Stimulated activated CD8-positive, alpha-beta memory T cell treated with anti-CD3 and anti-CD28 coated beads, Interleukin-7, amount 100 ng/mL, for 4 hours (primary cell): ENCODE results near the gene FAF2.
A peak's percentile ranks its signal among the peaks of the same experiment; 100 is the strongest.

ENCODE experiments used
- DNase-seq, 2 donors: peaks; one replicate each; pipeline ENCODE4 v3.0.0-alpha.2; 2020; ENCODE audit warnings: low read depth in 2 of 2

The FAF2 gene

DNA sequence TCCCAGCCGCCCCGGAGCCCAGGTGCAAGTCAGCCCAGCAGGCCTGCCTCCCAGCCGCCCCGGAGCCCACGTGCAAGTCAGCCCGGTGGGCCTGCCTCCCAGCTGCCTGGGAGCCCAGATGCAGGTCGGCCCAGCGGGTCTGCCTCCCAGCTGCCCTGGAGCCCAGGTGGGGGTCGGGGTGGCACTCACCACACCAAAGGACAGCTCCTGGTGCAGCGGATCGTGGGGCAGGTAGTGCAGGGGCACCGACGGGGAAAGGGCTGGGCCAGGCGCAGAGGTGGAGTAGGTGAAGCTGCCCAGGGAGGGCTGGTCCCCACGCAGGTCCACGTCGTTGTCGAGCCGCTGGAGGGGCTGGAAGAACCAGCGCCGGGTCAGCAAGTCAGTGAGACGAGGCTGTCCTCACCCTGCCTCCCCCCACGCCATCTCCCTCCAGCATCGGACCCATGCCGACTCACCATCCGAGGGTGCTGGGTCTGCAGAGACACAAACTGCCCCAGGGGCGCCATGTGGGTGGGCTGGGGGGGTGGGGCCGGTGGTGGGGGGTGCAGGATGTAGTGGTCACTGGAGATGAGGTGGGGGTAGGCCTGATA, 82.3 kb downstream of the FAF2 start:
- DNase-seq = no peak

DNA sequence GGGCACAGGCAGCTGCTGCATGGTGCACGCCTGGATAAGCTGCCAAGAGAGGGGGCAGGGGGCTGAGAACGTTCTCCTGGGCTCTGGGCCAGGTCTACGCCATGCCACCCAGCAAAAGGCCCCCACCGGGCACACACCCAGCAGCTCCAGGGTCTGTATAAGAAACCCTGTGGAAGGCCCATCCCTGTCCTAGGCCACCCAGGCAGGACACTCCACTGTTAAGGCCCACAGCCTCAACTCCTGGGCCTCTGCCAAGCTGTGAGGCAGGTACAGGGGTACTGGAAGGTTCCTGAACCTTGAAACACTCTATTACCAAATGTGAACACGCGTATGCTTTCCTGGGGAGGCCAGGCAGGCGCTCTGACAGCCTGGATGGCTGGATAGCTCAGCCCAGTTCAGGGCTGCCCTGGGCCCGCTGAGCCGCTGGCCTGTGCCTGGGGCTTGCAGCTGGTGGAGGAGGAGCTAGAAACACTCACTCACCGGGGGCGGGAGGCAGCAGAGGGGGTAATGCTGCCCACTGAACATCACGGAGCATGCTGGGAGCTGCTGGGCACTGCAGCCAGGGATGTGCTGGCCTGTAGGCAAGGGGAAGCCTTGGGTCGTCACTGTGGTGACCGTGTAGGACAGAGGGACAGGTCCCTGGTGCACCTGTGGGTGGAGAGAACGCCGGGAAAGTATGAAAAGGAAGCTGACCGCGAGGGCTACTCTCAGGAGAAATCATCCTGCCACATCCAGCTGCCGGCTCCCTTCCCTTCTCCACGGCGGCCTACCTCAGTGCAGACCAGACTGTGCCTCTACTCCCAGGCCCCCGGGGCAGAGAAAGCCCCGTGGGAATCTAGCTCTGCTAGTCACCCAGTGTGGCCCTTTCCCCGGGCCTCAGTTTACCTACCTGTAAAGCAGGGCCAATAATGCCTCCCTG, 83.1 kb downstream of the FAF2 start:
- no peak for DNase-seq

DNA sequence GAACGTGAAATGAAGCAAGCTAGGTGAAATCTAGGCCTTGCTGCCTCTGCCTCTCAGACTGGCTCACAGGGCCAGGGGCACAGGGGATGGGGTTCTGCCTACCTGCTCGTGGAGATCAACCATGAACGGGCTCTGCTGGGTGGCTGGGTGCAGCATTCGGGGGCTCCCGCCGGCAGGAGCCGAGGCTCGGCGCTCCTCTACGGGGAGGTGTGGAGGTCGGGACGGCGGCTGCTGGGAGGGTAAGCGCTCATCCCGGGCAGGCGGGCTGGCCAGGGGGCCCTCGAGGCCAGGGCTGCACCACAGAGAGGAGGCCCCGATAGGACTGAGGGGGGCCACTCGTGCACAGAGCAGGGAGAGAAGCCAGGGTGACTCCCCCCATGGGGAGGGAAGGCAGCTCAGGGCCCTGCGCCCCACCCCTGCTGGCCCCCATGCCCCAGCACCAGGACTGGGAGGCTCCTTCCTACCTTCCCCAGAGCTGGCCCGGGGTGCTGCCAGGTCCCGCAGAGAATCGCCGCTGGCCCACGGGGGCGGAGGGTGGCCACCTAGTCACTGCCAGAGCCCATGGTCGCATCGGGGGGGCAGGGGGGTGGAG, 83.8 kb downstream of the FAF2 start:
- no peak for DNase-seq

DNA sequence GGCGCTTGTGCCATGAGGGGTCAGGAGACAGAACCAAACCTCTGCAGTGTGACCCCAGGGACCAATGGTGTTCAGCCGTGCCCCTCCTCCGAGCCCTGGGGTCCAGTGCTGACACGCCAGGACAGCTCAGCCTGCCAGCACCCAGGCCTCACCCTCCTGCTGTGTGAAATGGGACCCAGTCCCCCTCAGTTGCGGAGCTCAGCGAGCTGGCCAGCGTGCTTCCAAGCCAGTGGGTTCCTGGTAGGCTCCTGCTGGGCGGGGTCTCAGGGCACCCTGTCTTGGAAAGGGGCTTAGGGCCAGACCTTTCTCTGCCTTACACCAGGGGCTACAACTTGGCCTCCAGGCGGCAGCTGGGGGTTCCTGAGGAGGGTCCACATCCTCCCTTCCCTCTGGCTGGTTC, 84.6 kb downstream of the FAF2 start:
- DNase-seq = no peak

DNA sequence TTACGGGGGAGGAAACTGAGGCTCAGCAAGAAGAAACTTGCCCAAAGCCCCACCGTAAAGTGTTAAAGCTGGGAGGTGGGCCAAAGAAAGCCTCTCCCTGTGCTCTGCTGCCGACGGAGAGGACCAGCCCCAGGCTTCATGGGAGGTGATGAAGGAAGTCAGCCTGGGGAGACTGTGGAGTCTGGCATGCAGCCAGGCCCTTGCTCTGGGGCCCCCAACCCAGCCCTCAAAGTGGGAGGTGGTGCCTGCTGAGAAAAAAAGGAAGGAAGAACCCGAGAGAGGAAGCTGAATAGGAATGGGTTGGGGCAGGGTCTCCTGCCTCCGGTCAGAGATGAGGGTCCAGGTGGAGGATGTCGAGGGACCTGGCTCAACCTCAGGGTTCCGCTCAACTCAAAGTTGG, 85.2 kb downstream of the FAF2 start:
- no peak for DNase-seq

DNA sequence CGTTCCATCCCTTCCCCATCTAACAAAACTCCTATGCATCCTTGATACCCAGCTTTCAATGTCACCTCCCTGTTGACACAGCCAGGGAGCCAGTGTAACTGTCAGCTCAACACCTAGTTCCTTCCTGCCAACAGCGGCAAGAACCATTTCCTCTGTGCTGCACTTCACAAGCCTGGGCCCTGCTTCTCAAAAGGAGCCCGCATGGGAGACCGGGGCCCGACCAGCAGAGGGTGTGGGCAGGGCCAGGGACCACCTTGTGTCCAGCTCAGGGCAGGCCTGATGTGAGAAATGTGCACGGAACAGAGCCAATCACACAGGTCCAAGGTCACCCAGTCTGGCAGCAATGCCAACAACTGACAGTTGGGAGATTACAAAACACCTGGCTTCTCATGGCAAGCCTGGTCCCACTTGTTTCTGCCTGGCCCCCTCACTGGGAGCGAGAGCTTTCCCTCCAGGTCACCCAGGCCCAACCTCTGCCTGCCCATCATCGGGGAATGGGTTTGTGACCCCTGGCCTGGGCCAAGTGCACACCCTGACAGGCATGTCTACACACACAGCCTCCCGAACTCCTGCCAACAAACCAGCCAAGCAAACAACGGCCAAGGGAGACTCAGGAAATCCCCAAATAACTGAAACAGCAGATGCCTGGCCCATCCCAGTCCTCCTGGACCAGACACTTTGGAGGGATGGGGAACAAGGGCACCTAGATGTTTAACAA, 85.9 kb downstream of the FAF2 start:
- DNase-seq = peak; percentile 30 to 38

DNA sequence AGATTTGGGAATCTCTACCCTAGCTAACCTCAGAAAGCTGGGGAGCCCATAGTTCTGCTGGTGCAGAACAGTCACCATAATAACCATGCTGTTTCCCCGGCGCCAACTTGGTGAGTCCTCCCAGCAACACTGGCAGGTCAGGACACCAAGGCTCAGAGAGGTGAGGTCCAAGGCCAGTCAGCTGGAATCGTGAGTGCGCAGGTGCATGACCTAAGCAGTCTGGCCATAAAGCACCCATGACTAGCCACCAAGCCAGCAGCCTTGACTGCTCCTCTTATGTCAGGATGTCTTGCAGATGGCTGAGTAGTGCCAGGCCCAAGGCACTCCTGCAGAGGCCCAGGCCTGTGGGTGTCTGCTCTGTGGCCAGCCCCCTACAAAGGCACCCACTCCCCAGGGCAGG, 86.5 kb downstream of the FAF2 start:
- no peak for DNase-seq

DNA sequence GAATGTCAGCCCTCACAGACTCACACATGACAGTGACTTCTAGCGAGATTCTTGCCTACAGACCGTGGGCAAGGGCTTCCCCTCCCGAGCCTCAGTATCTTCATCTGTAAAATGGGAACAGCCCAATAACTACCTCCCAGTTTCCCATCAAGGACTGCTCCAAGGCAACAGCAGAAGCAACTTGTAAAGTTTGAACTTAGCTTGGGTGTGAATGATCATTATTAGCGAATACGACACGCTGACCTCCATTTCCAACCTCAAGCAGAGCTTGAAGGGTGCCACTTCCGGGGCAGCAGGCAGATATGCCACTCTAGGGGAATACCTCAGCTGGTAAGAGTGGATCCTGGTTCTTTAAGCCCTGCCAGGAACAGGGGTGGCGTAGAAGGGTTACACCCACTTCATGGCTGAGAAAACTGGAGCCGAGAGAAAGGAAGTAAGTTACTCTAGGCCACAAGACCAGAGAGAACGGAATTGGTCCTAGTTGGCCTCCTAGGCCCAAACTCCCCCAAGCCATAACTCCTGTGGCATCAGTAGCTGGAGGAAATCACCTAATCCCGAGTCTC, 87.0 kb downstream of the FAF2 start:
- DNase-seq = no peak

DNA sequence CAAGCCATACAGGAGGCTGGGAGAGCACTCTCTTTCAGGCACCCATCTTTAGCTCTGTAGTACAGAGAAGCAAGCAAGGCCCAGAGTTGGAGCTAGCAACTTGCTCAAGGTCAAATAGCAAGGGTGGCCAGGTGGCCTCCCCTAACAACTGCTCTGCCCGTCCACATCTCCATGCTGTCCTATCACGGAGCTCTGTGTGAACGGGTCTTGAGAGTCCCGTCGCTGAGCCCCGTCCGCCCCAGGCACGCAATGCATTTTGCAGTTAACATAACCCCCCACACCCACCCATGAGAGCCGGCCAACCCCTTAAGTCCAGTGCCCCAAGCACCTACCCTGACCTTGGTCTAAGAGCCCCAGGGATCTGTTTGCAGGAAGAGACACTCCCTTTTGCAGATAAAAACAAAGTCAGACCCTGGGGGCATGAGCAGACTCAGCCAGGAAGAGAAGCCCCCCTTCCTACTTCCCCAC, 87.5 kb downstream of the FAF2 start:
- DNase-seq = no peak

DNA sequence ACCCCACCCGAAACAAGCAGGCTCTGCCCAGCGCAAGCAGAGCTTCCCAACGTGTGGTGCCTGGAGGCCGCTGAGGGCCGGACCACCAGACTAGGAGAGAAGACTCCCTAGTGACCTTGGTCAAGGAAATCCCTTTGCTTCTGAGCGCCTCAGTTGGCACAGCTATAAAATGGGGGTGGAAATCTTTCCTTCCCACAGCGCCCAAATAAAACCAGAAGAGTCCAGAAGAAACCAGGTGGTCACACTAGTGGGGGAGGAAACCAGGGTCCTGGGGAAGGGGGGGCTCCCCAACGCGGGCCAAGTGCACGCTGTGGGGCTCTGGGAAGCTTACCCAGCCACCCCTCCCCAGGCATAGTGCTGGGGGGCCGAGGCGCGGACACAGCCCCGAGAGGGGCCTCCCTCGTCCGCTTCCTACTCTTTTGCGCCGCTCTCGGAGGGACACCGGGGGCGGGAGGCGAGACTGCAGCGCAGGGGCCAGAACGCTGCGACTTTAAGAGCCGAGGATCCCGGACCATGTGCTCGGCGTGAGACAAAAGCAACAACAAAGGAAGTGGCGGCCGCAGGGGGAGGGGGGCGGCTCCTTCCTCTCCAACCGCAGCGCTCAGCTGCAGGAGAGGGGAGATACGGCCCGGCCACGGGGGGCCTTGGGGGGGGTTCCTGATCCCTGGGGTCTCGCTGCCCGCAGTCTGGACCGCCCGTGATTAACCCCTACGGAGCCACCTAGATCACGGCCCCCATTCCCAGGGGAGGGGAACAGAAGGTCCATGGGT, 88.1 kb downstream of the FAF2 start:
- DNase-seq = peak; percentile 73 to 81

DNA sequence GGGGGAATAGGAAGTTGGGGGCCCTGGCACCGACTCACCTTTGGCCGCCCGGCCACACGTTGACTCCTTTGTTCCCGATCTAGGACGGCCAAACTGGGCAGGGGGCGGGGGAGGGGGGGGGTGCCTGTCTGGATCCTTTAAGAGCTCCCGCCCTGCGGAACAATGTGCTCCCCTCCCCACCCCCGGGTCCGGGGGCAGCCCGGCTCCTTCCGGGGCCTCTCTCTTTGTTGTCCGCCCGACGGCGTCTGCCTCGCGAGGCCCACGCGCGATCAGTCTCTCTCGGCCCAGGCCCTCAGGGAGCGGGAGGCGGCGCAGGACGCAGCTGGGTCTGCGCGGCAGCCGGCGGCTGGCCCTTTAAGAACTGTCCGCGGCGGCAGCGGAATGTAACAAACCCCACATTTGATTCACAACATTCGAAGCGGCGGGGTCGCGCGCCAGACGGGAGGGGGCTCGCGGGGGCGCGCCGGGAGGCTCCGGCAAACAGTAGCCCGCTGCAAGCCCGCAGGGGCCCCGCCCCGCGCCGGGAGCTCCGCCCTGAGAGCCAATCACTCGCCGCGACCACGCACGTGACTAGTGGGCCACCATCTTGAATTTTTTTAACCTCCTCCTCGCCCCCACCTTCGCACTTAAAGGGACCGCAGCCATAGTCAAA, 88.8 kb downstream of the FAF2 start, which contains the start of gene RNF44:
Gene RNF44, minus strand, starts transcription at position 501 of the 652 bp plus-strand sequence. CDS start 4,930 bp downstream, outside the sequence.
- DNase-seq = peak; percentile 98 to 99

DNA sequence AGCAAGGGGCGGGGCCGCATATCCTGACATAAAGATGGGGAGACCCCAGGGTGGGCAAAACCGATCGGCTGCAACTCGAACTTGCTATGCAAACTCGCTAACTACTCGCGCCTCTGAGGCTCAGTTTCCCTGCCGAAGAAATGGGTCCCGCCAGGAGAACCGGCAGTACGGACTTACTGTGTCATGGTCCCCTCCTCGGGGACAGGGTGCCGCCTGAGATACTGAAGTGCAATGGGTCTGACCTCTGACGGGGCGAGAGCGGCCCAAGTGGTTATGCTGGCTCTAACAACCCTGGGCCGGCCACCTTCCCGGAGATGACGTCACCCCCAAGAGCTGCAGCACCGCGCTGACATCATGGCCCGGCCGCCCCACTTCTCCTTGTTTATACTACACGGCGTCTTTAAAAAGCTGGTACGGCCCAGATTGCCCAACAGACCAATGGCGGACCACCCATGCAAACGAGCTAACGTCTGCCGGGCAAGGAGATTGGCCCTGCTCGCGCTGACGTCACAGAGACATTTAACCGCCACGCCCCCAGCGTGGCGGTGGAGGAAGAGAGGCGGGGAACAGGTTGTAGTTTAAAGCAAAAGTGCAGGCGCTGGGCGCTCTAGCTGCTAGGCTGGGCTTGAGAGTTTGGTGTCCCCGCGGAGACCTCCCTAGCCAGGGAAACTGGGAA, 89.5 kb downstream of the FAF2 start:
- DNase-seq = peak; percentile 96 to 98

DNA sequence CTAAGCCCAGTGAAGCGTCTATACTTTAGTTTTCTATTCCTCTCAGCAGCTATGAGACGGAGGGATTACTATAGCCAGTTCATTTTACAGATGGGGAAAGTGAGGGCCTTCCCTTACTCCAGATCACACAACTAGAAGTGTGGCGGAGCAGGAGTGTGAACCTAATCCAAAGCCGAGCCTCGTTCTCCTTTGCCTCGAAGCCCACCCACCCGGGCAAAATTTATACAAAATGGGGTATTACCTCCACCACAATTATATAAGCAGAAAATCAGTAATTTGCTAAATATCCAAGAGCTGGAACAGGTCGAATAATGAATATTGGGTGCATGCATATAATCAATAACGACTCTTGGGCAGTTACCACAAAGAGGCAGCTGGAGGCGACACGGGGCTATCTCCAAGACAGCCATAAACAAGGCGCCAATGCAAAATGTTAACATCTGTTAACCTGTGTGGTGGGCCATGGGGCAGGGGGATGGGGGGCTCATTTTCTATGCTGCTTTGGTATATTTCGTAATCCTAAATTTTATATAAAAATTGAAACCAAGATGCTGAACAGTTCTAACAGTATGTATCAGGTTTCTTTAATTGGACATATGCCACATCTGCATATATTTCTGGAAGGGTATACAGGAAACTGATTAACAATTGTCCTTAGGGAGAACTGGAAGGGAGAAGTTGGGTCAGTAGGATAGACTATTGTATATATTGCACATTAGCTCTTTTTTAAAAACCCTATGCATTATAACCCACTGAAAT, 90.2 kb downstream of the FAF2 start:
- DNase-seq = no peak

DNA sequence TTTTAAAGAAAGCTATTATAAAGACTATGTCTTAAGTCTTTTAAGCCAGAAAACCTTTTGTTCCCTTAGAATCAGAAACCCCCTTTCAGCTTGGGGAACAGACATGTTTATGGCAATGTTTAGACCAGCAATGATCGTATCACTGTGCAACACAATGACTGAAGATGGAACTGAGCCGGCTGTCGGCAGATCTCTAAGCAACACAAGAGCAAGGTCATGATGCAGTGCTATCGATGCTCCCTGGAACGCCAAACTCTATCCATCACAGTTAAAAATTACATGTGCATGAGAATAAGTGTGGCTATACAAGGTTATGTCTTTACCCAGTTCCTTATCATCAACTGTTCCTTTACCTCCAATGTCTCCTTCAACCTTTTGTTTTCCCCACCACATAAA, 90.8 kb downstream of the FAF2 start:
- no peak for DNase-seq

DNA sequence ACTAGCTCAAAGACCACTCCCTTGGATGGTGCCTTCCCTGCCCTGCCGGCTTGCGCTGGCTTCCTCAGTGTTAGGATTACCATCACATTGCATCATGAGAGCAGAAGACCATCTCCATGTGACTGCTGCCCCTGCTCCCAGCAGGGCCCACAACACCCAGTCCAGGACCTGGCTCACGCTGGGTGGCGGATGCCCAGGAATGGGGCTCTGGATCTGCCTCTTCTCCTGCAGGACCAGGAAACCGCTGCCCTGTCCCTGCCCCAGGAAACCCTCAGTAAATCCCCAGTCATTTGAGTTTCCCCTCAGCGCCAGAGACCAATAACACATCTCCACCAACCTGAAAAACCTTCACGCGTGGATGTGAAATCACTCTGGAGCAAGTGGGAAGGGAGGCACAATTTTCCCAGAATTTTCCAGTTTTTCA, 92.3 kb downstream of the FAF2 start:
- no peak for DNase-seq

DNA sequence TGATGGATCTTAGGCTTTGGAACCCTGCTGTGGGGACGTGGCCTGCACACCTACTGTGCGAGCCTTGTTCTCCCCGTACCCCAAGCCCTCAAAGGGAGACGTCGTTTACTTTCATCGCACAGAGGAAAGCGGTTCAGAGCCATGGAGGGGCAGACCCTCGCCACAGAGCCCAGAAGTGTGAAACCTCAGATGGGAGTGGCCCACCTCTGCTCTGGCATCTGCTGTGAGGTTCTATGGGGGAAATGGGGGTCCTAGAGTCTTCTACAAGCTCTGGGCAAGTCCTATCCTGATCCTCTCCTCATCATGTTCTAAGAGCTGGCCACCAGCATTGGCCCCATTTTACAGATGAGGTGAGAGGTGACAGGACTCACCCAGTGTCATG, 92.8 kb downstream of the FAF2 start:
- DNase-seq = peak in 1 of 2 donors; percentile 27

DNA sequence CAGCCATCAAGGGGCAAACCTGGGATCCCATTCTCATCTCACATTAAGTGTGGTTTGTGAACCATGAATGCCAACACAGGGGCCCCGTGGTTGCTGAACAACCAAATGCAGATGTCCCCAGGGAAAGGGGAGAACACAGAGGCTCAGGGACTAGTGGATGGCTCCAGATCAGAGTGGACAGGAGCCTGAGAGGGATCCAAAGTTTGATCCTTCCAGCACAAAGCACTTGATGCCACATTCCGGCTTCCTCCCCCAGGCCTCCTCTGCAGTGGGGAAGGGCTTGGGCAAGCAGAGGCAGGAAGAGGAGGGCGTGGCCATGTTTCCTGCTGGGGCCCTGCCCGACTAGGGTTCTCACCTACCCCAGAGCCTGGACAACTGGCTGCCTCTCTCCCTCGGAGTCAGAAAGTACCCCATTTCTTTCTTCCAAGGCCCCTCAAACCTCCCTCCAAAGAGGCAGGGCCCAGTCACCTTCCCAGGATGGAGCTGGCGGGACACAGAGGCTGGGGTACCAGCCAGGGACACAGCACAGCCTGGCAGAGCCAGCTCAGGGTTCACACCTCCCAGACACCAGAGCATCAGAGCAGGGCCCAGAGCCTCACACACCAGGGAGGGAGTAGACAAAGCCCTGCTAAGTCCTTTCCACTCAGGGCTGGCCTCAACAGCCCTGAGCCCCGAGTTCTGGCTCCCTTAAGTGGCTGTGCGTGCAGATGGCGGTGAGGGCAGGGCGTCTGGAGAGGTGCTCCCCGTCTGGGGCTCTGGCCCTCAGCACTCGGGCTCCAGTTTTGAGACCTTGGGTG, 93.4 kb downstream of the FAF2 start:
- DNase-seq = peak; percentile 48 to 62

DNA sequence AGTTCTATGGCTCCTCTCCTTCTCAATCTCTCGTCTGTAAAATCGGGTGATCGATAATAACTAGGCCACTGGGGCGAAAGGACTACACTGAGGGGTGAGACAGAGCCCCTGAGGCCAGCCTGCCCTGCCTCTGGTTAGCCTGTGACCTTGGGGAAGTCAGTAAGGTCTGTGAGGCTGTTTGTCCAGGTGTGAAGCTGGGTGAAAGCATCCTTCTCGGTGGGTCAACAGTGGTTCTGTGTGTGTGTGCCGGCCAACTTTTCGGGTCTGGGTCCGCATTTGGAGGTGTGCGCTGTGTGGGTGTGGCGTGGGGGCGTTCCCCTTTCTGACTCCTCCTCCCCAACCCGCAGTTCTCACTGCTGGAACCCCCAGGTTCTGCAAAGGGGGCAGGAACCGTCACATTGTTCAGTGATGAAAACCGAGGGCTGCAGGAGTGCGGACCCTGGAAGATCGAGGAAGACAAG, 94.0 kb downstream of the FAF2 start:
- DNase-seq = peak in 1 of 2 donors; percentile 49
